ENCODE results near the gene PHEX. TPM values are rescaled to one million over a fixed set of nuclear protein-coding genes. Genes with fewer than 3 reads are reported as not detected.
A peak's percentile ranks its signal among the peaks of the same experiment; 100 is the strongest.

PHEX gene
- total RNA-seq (ENCODE audit: low replicate concordance), result 1.6 and 5.7 TPM in 2 replicates
- long read RNA-seq, full-length matches to known transcripts, result 4 of 60 reads
- long read RNA-seq, partial matches to known transcripts, result 6 of 60 reads
- long read RNA-seq, other reads (novel, unspliced or antisense), result 50 of 60 reads

DNA sequence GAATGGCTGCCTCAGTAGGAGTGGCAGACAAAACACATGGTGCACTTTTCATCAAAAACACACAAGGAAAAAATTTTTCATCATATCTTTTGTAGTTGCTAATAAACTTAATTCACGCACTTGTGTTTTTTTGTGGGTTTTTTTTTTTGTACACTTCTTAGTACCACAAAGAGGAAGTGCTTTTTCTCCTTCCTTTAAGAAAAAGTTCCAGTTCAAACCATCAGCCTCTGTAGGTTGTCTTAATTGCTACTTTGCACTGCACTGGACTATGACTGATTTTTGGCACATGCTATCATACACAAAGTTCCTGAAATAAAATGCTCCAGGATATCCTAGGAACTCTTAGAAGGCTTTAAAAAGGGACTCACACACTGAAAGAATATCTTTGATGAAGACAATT, at the start of gene PHEX:
TSS of gene PHEX (plus strand) at position 242 of the 400 bp plus-strand sequence. CDS start 681 bp downstream, outside the sequence.
- Mint-ChIP-seq H3K27ac (peak within 1 kb of the TSS; percentile 6), H3K9me3 (no peaks in the 10 kb centered on the region), H3K36me3 (no peaks in the 10 kb centered on the region), H3K4me3 (no peak within 1 kb of the TSS), H3K4me1 (ENCODE audit: unreplicated experiment) (no peaks in the 10 kb centered on the region), H3K27me3 (no peaks in the 10 kb centered on the region)
- DNase-seq (ENCODE audit: extremely low spot score, unreplicated experiment), result no peak
- TF ChIP-seq, protein P1, sequence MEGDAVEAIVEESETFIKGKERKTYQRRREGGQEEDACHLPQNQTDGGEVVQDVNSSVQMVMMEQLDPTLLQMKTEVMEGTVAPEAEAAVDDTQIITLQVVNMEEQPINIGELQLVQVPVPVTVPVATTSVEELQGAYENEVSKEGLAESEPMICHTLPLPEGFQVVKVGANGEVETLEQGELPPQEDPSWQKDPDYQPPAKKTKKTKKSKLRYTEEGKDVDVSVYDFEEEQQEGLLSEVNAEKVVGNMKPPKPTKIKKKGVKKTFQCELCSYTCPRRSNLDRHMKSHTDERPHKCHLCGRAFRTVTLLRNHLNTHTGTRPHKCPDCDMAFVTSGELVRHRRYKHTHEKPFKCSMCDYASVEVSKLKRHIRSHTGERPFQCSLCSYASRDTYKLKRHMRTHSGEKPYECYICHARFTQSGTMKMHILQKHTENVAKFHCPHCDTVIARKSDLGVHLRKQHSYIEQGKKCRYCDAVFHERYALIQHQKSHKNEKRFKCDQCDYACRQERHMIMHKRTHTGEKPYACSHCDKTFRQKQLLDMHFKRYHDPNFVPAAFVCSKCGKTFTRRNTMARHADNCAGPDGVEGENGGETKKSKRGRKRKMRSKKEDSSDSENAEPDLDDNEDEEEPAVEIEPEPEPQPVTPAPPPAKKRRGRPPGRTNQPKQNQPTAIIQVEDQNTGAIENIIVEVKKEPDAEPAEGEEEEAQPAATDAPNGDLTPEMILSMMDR (conservative IDR thresholded peaks at IDR 0.05), result no peak

DNA sequence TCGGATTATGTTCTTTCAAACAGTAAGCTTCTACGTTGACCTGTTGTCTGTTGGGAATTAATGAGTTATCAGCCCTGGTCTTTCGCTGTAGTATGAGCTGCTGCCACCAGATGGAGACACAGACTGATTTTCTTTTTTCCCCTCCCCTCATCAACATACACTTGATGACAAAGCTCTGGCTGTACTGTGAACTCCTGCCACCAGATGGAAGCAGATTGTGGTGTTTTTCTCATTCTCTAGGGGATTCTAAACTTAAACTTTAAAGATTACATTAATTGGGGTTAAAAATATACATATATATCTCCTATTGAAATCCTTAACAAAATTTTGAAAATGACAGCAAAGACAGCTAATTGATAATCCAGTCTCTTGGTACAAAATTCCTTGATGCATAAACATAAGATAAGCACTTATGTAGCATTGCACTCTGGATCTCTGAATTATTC, 46.8 kb upstream of the PHEX start:
- H3K9me3 Mint-ChIP-seq, result no peaks in the 10 kb centered on the region
- peaks cover 25% of the 10 kb centered on the region for H3K36me3 Mint-ChIP-seq
- H3K27ac Mint-ChIP-seq, result peak overlapping the region; percentile 68
- H3K4me3 Mint-ChIP-seq, result peak overlapping the region; percentile 12
- H3K27me3 Mint-ChIP-seq, result no peaks in the 10 kb centered on the region
- peaks cover 7% of the 10 kb centered on the region for H3K4me1 Mint-ChIP-seq (ENCODE audit: unreplicated experiment)
- TF ChIP-seq, protein P1 (conservative IDR thresholded peaks at IDR 0.05), result peak; percentile 99
- DNase-seq (ENCODE audit: extremely low spot score, unreplicated experiment), result no peak

DNA sequence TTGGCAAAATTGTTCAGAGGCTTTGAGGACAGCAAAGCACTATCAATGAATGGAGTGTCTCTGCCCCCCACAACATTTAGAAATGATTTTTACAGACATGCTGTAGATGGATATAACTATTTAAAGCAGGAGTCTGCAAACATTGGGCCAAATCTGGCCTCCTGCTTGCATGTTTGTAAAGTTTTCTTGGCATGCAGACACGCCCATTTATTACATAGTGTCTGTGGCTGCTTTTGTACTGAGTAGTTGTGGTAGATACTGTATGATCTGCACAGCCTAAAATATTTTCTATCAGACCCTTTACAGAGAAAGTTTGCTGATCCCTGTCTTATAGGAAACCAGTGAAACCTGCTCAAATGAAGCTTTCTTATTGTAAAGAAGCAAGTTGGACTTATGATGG, 45.5 kb upstream of the PHEX start:
- TF ChIP-seq, protein P1 (conservative IDR thresholded peaks at IDR 0.05), result no peak
- H3K27ac Mint-ChIP-seq, result peak overlapping the region; percentile 95

DNA sequence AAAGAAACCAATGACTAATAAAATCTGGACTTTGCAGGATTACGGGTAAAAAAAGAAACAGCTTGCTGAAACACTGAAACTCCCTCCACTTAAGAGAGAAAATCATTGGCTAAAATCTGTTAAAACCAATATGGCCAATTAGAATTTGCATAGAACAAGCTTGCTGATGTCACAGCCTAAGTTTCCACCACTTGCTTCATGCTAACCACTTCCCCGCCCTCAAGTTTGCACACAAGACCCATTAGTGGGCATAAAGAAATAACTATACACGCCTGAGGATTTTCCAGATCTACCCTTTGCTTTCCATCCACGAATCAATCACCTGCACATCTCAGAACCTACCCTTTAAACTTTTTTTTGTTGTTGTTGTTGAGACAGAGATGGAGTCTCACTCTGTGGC, 42.7 kb upstream of the PHEX start:
- DNase-seq (ENCODE audit: extremely low spot score, unreplicated experiment), result no peak
- H3K27me3 Mint-ChIP-seq, result no peaks in the 10 kb centered on the region
- TF ChIP-seq, protein P1 (conservative IDR thresholded peaks at IDR 0.05), result no peak
- peaks cover 48% of the 10 kb centered on the region for H3K36me3 Mint-ChIP-seq
- H3K9me3 Mint-ChIP-seq, result no peaks in the 10 kb centered on the region
- no peak overlapping the region for H3K27ac Mint-ChIP-seq
- H3K4me1 Mint-ChIP-seq (ENCODE audit: unreplicated experiment), result peaks cover 7% of the 10 kb centered on the region
- no peak overlapping the region for H3K4me3 Mint-ChIP-seq

More for the DNA sequence above, 45.5 kb upstream of the PHEX start:
- H3K4me1 Mint-ChIP-seq (ENCODE audit: unreplicated experiment), result peaks cover 7% of the 10 kb centered on the region
- no peaks in the 10 kb centered on the region for H3K27me3 Mint-ChIP-seq
- H3K4me3 Mint-ChIP-seq, result no peak overlapping the region
- no peak for DNase-seq (ENCODE audit: extremely low spot score, unreplicated experiment)
- H3K9me3 Mint-ChIP-seq, result no peaks in the 10 kb centered on the region
- peaks cover 32% of the 10 kb centered on the region for H3K36me3 Mint-ChIP-seq

DNA sequence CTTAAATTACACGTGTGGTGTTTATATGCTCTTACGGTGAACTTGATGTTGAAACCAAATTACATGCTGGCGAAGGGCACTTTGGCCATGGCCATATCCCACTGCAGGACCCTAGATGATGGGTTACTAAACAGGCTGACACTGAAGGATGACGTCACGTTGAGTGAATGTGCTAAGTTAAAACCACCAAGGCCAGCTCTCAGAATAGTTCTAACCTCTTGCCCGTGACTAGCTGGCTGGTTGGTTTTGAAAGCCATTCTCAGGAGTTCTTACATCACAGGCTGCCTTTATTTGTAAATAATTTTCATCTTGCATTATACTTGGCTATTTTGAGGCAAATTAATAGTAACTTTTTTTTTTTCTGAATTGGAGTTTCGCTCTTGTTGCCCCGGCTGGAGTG, 41.3 kb upstream of the PHEX start:
- H3K4me3 Mint-ChIP-seq, result no peak overlapping the region

More for the DNA sequence above, 41.3 kb upstream of the PHEX start:
- Mint-ChIP-seq H3K4me1 (ENCODE audit: unreplicated experiment) (peaks cover 8% of the 10 kb centered on the region), H3K36me3 (peaks cover 48% of the 10 kb centered on the region), H3K9me3 (no peaks in the 10 kb centered on the region), H3K27me3 (no peaks in the 10 kb centered on the region), H3K27ac (no peak overlapping the region)
- no peak for DNase-seq (ENCODE audit: extremely low spot score, unreplicated experiment)
- TF ChIP-seq, protein P1 (conservative IDR thresholded peaks at IDR 0.05), result no peak

Measured in type B pancreatic cell (in vitro differentiated cells).